ENCODE measurements around the gene TCF7L1. TPM values are rescaled to one million over a fixed set of nuclear protein-coding genes. Genes with fewer than 3 reads are reported as not detected.

Gene TCF7L1
- total and polyA plus RNA-seq, 2 donors (not counting 3 experiments of a cell fraction or from before 2014, with no cell fraction given), result 9.6 to 17.4 TPM

GRCh38 chr2:85319796-85320195 is 186.6 kb downstream of the TCF7L1 start:
- dilution Hi-C loops (cut with MboI; ENCODE audit: extremely low pct_ligation_motif_present, low sequenced_read_pairs) (no loop called here), intact Hi-C loops (cut with micrococcal nuclease) (no loop called here)
- H3K9me1 ChIP-seq (replicated peaks; ENCODE audit: control insufficient read depth, extremely low read depth, insufficient read depth, low read length), result no peaks in the 10 kb centered on the region
- H3K79me2 ChIP-seq (ENCODE audit: control insufficient read depth, insufficient read depth, low read length), result peaks cover 55% of the 10 kb centered on the region
- TF ChIP-seq POLR2AphosphoS5 (IDR thresholded peaks at IDR 0.05; ENCODE audit: insufficient read depth, low read depth, low read length), result no peak
- H3K4me1 ChIP-seq (ENCODE audit: control insufficient read depth, extremely low read depth, insufficient read depth, low read length), result peaks cover 3% of the 10 kb centered on the region
- POLR2A ChIA-PET, result no interaction called here
- H3K27ac ChIP-seq (ENCODE audit: insufficient read depth, low read depth, low read length), result no peak overlapping the region
- CTCF ChIA-PET, result interaction anchor here (1.4 kb wide), 1 partner anchor 19 kb away, joined by 5 read pairs; no protein-coding TSS in a partner anchor
- no peaks in the 10 kb centered on the region for H3K9me3 ChIP-seq (replicated peaks; ENCODE audit: control insufficient read depth, insufficient read depth, low read length)
- BruUV-seq (replicated peaks), result no TSS peak
- DNase-seq (ENCODE audit: low read depth, low spot score) (no peak), FAIRE-seq (no peak)
- peaks cover 9% of the 10 kb centered on the region for H4K20me1 ChIP-seq (replicated peaks; ENCODE audit: control insufficient read depth, extremely low read depth, insufficient read depth, low read length)
- no peaks in the 10 kb centered on the region for H3K27me3 ChIP-seq (ENCODE audit: control insufficient read depth in 2 of 2, insufficient read depth in 2 of 2, low read length in 2 of 2)
- peaks cover 26 to 30% of the 10 kb centered on the region in 2 experiments for H3K36me3 ChIP-seq (ENCODE audit: control insufficient read depth in 2 of 2, extremely low read depth in 1 of 2, insufficient read depth in 2 of 2, low read length in 2 of 2)
- H3K4me2 ChIP-seq (ENCODE audit: insufficient read depth, low read length), result no peak overlapping the region
- H3K4me3 ChIP-seq (replicated peaks in 1 of 3; ENCODE audit: insufficient read depth in 1 of 3, low read depth in 1 of 3, low read length in 3 of 3), result no peak overlapping the region
- no peak overlapping the region for H3K9ac ChIP-seq (replicated peaks; ENCODE audit: extremely low read depth, insufficient read depth, low read length)
- H2AFZ ChIP-seq (ENCODE audit: low read depth, low read length), result no peak overlapping the region

GRCh38 chr2:85323351-85323987 is 190.3 kb downstream of the TCF7L1 start:
- no TSS peak for BruUV-seq (replicated peaks)
- Histone ChIP-seq H3K79me2 (ENCODE audit: control insufficient read depth, insufficient read depth, low read length) (peaks cover 80% of the 10 kb centered on the region), H3K4me2 (ENCODE audit: insufficient read depth, low read length) (no peak overlapping the region), H3K9ac (replicated peaks; ENCODE audit: extremely low read depth, insufficient read depth, low read length) (no peak overlapping the region), H3K4me3 (replicated peaks in 1 of 3; ENCODE audit: insufficient read depth in 1 of 3, low read depth in 1 of 3, low read length in 3 of 3) (no peak overlapping the region), H3K9me1 (replicated peaks; ENCODE audit: control insufficient read depth, extremely low read depth, insufficient read depth, low read length) (no peaks in the 10 kb centered on the region), H3K4me1 (ENCODE audit: control insufficient read depth, extremely low read depth, insufficient read depth, low read length) (peaks cover 25% of the 10 kb centered on the region), H2AFZ (ENCODE audit: low read depth, low read length) (no peak overlapping the region), H4K20me1 (replicated peaks; ENCODE audit: control insufficient read depth, extremely low read depth, insufficient read depth, low read length) (peaks cover 9% of the 10 kb centered on the region), H3K36me3 (ENCODE audit: control insufficient read depth in 2 of 2, extremely low read depth in 1 of 2, insufficient read depth in 2 of 2, low read length in 2 of 2) (peaks cover 25 to 30% of the 10 kb centered on the region in 2 experiments), H3K27me3 (ENCODE audit: control insufficient read depth in 2 of 2, insufficient read depth in 2 of 2, low read length in 2 of 2) (no peaks in the 10 kb centered on the region), H3K27ac (ENCODE audit: insufficient read depth, low read depth, low read length) (no peak overlapping the region), H3K9me3 (replicated peaks; ENCODE audit: control insufficient read depth, insufficient read depth, low read length) (no peaks in the 10 kb centered on the region)
- intact Hi-C loops (cut with micrococcal nuclease) (no loop called here), dilution Hi-C loops (cut with MboI; ENCODE audit: extremely low pct_ligation_motif_present, low sequenced_read_pairs) (no loop called here)
- TF ChIP-seq JUN (IDR thresholded peaks at IDR 0.05; ENCODE audit: borderline replicate concordance, insufficient read depth, insufficient read length, low read depth), result no peak
- TF ChIP-seq CTCF (IDR thresholded peaks at IDR 0.05; ENCODE audit: extremely low read depth in 1 of 2, insufficient read depth in 1 of 2, low read depth in 1 of 2, low read length in 2 of 2), result no peak
- TF ChIP-seq POLR2A (IDR thresholded peaks at IDR 0.05; ENCODE audit: low read depth, low read length), result no peak
- no peak for TF ChIP-seq POLR2AphosphoS5 (IDR thresholded peaks at IDR 0.05; ENCODE audit: insufficient read depth, low read depth, low read length)
- no peak for TF ChIP-seq FOS (IDR thresholded peaks at IDR 0.05; ENCODE audit: borderline replicate concordance, insufficient read depth, low read length)
- TF ChIP-seq MYC (IDR thresholded peaks at IDR 0.05; ENCODE audit: low read depth, low read length), result no peak
- TF ChIP-seq GATA2 (IDR thresholded peaks at IDR 0.05; ENCODE audit: insufficient read depth, insufficient read length, low read depth, low read length), result no peak
- no peak for TF ChIP-seq EZH2 (IDR thresholded peaks at IDR 0.05; ENCODE audit: borderline replicate concordance, low read depth, low read length, severe bottlenecking)
- TF ChIP-seq MAX (IDR thresholded peaks at IDR 0.05; ENCODE audit: insufficient read depth, insufficient read length), result no peak
- DNase-seq (ENCODE audit: low read depth, low spot score), result no peak
- ChIA-PET POLR2A (no interaction called here), CTCF (interaction anchor here (0.8 to 1.2 kb wide), 2 partner anchors 13 to 229 kb away, joined by 3 to 5 read pairs; no protein-coding TSS in a partner anchor)
- no peak for FAIRE-seq

All from endothelial cell of umbilical vein (primary cell).